PFSK-1 (cell line): ENCODE results near the gene MAP3K12.
A peak's percentile ranks its signal among the peaks of the same experiment; 100 is the strongest.

ENCODE experiments used
- FOXP2 ChIP-seq: optimal IDR thresholded peaks from 2 replicates; pipeline ENCODE3; 2011; ENCODE audit warnings: borderline replicate concordance, control low read depth, inconsistent platforms; ENCODE audit not compliant: insufficient read depth; ENCODE audit errors: extremely low read length, extremely low read depth
- POLR2AphosphoS5 ChIP-seq: IDR thresholded peaks from 2 replicates; pipeline ENCODE4 v1.6.1; 2012; ENCODE audit warnings: low read depth, mild to moderate bottlenecking, control low read depth, low read length, moderate library complexity
- SIN3A ChIP-seq: IDR thresholded peaks from 2 replicates; pipeline ENCODE4 v1.6.1; 2012; ENCODE audit warnings: mild to moderate bottlenecking, low read length, moderate library complexity, borderline replicate concordance; ENCODE audit not compliant: insufficient read depth
- TAF1 ChIP-seq: IDR thresholded peaks from 2 replicates; pipeline ENCODE4 v1.6.1; 2012; ENCODE audit warnings: low read length, control low read depth, borderline replicate concordance; ENCODE audit not compliant: insufficient read depth
- TF ChIP-seq, protein P1 (sequence below), 2 experiments: IDR thresholded peaks; 2 replicates each; pipeline versions ENCODE4 v1.6.1 to v1.8.0; 2011 to 2012; ENCODE audit warnings: low read depth in 2 of 2, low read length in 2 of 2, control low read depth in 1 of 2, inconsistent platforms in 1 of 2, mild to moderate bottlenecking in 1 of 2, moderate library complexity in 1 of 2; ENCODE audit not compliant: insufficient read depth in 1 of 2

MAP3K12 gene

DNA sequence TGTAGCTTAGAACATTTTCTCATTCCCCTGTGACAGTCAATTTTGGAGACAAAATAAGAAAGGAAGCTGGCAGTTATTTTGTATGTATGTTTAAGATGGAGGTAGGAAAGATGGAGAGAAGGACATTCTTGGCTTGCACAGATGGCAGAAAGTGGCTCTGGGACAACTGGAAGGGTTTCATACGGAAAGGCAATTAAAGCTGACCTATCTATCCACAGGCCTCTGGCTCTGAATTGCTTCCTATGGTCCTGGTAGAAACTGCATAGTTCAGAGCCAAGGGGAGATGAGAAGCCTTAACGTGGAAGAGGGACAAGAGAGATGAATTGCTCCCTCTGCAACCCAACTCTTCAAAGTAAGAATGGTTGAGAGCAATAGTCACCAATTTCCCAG lies 16.0 kb upstream of the MAP3K12 start:
- no peak for TF ChIP-seq FOXP2
- TF ChIP-seq TAF1: no peak
- TF ChIP-seq, protein P1, sequence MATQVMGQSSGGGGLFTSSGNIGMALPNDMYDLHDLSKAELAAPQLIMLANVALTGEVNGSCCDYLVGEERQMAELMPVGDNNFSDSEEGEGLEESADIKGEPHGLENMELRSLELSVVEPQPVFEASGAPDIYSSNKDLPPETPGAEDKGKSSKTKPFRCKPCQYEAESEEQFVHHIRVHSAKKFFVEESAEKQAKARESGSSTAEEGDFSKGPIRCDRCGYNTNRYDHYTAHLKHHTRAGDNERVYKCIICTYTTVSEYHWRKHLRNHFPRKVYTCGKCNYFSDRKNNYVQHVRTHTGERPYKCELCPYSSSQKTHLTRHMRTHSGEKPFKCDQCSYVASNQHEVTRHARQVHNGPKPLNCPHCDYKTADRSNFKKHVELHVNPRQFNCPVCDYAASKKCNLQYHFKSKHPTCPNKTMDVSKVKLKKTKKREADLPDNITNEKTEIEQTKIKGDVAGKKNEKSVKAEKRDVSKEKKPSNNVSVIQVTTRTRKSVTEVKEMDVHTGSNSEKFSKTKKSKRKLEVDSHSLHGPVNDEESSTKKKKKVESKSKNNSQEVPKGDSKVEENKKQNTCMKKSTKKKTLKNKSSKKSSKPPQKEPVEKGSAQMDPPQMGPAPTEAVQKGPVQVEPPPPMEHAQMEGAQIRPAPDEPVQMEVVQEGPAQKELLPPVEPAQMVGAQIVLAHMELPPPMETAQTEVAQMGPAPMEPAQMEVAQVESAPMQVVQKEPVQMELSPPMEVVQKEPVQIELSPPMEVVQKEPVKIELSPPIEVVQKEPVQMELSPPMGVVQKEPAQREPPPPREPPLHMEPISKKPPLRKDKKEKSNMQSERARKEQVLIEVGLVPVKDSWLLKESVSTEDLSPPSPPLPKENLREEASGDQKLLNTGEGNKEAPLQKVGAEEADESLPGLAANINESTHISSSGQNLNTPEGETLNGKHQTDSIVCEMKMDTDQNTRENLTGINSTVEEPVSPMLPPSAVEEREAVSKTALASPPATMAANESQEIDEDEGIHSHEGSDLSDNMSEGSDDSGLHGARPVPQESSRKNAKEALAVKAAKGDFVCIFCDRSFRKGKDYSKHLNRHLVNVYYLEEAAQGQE (IDR thresholded peaks at IDR 0.05; ENCODE audit: insufficient read depth in 1 of 2, low read depth in 2 of 2, low read length in 2 of 2): no peak
- no peak for TF ChIP-seq SIN3A
- TF ChIP-seq POLR2AphosphoS5: no peak

DNA sequence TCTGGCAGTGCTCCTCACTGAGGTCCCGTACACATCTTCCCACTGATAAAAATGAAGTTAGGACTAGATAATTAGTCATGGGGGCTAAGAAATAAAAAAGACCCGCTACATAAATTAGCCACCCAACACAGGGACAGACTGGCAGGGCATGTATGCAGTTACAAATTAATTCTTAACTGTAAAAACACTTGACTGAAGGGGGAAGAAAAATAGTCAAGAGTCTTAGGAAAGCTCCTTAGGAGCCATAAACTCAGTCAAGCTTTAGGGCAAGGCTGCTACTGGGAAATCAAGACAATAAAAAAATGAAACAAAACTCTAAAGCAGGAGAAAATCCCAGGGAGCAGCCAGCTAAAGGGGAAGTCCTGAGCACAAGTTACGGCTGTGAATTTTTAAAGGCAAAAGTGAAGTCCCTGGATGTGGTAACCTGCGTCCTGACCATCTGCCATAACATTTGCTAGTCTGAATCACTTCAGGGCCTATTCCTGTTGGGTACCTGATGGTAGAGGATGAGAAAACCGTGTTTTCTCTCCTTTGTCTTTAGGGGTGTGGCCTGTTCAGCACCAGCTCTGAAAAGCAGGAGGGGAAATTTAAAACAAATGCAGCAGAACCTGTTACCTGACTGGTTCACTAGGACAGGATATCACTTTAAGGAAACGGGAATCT lies 15.5 kb upstream of the MAP3K12 start:
- no peak for TF ChIP-seq TAF1
- no peak for TF ChIP-seq FOXP2
- TF ChIP-seq SIN3A: no peak
- no peak for TF ChIP-seq POLR2AphosphoS5
- TF ChIP-seq, protein P1 (IDR thresholded peaks at IDR 0.05; ENCODE audit: insufficient read depth in 1 of 2, low read depth in 2 of 2, low read length in 2 of 2): no peak

- TF ChIP-seq SIN3A: no peak
- no peak for TF ChIP-seq TAF1
Observed at GRCh38 chr12:53513712-53514410, 14.6 kb upstream of the MAP3K12 start.

- no peak for TF ChIP-seq TAF1
- TF ChIP-seq FOXP2: no peak
- TF ChIP-seq SIN3A: no peak
- TF ChIP-seq, protein P1 (IDR thresholded peaks at IDR 0.05; ENCODE audit: insufficient read depth in 1 of 2, low read depth in 2 of 2, low read length in 2 of 2): no peak
- TF ChIP-seq POLR2AphosphoS5: no peak
Observed at GRCh38 chr12:53510181-53510812, 11.0 kb upstream of the MAP3K12 start.

- TF ChIP-seq POLR2AphosphoS5 (0 out of 2 replicates have a peak, but pooled peaks have one; percentile 10), FOXP2 (no peak)
Observed at GRCh38 chr12:53508534-53509170, 9.4 kb upstream of the MAP3K12 start.

DNA sequence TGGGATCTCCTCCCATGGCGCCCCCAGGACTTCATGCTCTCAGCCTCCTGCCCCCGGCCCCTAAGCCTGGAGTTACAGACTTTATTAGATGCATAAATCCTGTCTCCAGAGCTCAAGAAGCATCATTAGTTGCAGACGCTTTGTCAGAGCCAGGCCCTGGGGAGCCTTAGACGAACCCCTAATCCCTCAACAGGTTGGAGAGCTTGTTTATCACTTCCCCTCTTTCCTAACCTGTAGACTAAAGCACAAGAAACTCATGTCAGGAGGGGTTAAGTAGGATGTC lies 8.3 kb upstream of the MAP3K12 start:
- TF ChIP-seq FOXP2: no peak
- TF ChIP-seq, protein P1 (IDR thresholded peaks at IDR 0.05; ENCODE audit: insufficient read depth in 1 of 2, low read depth in 2 of 2, low read length in 2 of 2): no peak
- TF ChIP-seq TAF1: no peak
- TF ChIP-seq POLR2AphosphoS5: no peak
- TF ChIP-seq SIN3A: no peak
